Panc1 (cell line): ENCODE data around the gene FRMD5.

ENCODE experiments used
- CTCF ChIP-seq: fragments of 450-650 bp; IDR thresholded peaks from 2 replicates; pipeline ENCODE4 v1.5.1; 2017; ENCODE audit warnings: mild to moderate bottlenecking
- POLR2AphosphoS5 ChIP-seq: IDR thresholded peaks from 2 replicates; pipeline ENCODE4 v1.6.1; 2012; ENCODE audit warnings: mild to moderate bottlenecking, low read depth, low read length, moderate library complexity
- REST ChIP-seq, 2 experiments: IDR thresholded peaks; 2 replicates each; pipeline ENCODE4 v1.6.1; 2011 to 2012; ENCODE audit warnings: low read depth in 2 of 2, control low read depth in 1 of 2, low read length in 1 of 2, mild to moderate bottlenecking in 1 of 2, moderate library complexity in 1 of 2; ENCODE audit not compliant: insufficient read depth in 1 of 2
- SIN3A ChIP-seq: IDR thresholded peaks from 2 replicates; pipeline ENCODE4 v1.6.1; 2012; ENCODE audit warnings: low read depth, mild to moderate bottlenecking, low read length, moderate library complexity, borderline replicate concordance; ENCODE audit not compliant: insufficient read depth

- TF ChIP-seq POLR2AphosphoS5 (no peak), CTCF (no peak), REST (IDR thresholded peaks at IDR 0.05; ENCODE audit: insufficient read depth in 1 of 2, low read depth in 2 of 2, low read length in 1 of 2) (no peak), SIN3A (no peak)
These were observed 203.9 kb downstream of the FRMD5 start for GRCh38 chr15:43991206-43991605.
